HUES6 (cell line): Measurements from ENCODE around the gene RGCC.
A peak's percentile ranks its signal among the peaks of the same experiment; 100 is the strongest.
"Not testable (repeated sequence)": the region's sequence is repeated elsewhere in the genome, so short reads cannot be mapped to it uniquely, and the experiment has no call there.

Experiments
- H3K27ac ChIP-seq: 2 replicates; pipeline ENCODE4 v1.7.0; 2013; ENCODE audit warnings: low read depth, mild to moderate bottlenecking, low read length, inconsistent platforms
- H3K27me3 ChIP-seq: 2 replicates; pipeline ENCODE4 v1.6.1; 2013; ENCODE audit warnings: low read length; ENCODE audit not compliant: control insufficient read depth, insufficient read depth
- H3K36me3 ChIP-seq: 2 replicates; pipeline ENCODE4 v1.6.1; 2013; ENCODE audit warnings: low read length; ENCODE audit not compliant: control insufficient read depth, insufficient read depth
- H3K4me1 ChIP-seq: 2 replicates; pipeline ENCODE4 v1.6.1; 2013; ENCODE audit warnings: low read length; ENCODE audit not compliant: control insufficient read depth, insufficient read depth
- H3K4me3 ChIP-seq: 2 replicates; pipeline ENCODE4 v1.5.1; 2013; ENCODE audit warnings: low read depth, low read length
- H3K9ac ChIP-seq: one replicate; pipeline ENCODE4 v1.6.1; 2013; ENCODE audit warnings: mild to moderate bottlenecking, low read length
- H3K9me3 ChIP-seq: 2 replicates; pipeline ENCODE4 v1.6.1; 2013; ENCODE audit warnings: low read depth, low read length; ENCODE audit not compliant: control insufficient read depth, insufficient read depth

The RGCC gene

DNA sequence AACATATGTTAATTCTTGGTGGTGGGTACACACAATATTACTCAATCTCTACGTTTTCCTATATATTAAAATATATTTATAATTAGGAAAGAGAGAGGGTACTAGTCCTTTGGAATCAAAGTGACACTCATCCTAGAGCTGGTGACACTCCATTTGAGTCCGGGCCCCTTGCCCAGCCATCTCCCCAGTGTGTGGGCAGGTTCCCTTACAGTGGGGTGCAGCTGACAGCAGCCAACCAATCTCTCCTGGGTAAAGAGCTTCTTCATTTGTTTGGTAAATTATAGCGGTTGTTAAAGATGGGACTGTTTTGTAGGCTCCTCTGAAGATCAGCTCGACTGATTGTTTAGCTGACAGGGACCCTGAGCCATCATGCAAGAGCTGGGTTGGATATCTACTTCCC lies 37.2 kb upstream of the RGCC start:
- 0 out of 2 replicates have a peak, but pooled peaks cover 3% of the 10 kb centered on the region for H3K9me3 ChIP-seq
- no peaks in the 10 kb centered on the region for H3K27me3 ChIP-seq
- no peak overlapping the region for H3K9ac ChIP-seq
- H3K36me3 ChIP-seq, result no peaks in the 10 kb centered on the region
- H3K4me3 ChIP-seq, result no peak overlapping the region
- no peaks in the 10 kb centered on the region for H3K4me1 ChIP-seq
- H3K27ac ChIP-seq, result no peak overlapping the region

DNA sequence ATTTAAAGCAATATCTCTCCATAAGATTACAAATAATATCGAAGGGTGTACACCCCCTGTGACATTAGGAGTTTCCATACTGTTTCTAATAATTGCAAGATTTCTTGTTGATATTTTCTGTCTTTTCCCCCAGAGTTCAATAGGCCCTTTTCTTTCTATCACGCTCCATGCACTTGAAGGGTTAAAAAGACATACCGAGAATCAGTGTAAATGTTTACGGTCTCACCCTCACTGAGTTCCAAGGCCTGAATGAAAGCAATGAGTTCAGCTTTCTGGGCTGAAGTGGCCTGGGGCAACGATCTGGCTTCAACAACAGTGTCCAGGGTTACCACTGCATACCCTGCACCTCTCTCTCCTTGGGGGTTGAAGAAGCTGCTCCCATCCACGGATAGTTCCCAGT lies 36.0 kb upstream of the RGCC start:
- H3K9me3 ChIP-seq, H3K9ac ChIP-seq, H3K27me3 ChIP-seq, H3K27ac ChIP-seq, H3K36me3 ChIP-seq, H3K4me1 ChIP-seq, H3K4me3 ChIP-seq: not testable (repeated sequence)

DNA sequence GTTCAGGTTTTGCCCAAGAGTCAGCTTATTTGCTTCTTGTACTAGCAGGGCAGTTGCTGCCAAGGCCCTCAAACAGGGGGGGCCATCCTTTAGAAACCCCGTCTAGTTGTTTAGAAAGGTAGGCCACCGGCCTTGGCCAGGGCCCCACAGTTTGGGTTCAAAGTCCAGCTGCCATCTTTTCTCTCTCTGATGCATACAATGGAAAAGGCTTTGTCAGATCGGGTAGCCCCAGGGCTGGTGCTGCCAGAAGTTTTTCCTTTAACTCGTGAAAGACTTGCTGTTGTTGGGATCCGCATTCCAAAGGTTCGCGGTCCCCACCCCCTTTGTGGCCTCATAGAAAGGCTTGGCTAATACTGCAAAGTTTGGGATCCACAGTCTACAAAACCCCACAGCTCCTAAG lies 35.4 kb upstream of the RGCC start:
- not testable (repeated sequence) for H3K9ac ChIP-seq, H3K27ac ChIP-seq, H3K36me3 ChIP-seq, H3K9me3 ChIP-seq, H3K4me3 ChIP-seq, H3K27me3 ChIP-seq, H3K4me1 ChIP-seq

DNA sequence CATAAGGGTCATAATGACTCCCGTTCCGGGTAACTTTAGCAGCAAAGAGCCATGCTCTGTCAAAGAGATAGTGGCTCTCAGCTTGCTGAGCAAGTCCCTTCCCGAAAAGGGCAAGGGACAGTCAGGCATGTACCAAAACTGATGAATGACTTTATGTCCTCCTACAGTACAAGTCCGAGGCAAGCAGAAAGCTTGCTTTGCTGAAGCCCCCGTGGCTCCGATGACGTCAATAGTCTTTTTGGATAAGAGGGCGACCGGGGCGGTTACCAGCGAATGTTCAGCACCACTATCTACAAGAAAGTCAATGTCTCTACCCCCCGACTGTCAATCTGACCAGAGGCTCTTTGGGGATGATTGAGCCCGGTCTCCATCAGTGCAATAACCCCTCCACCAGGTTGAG lies 34.1 kb upstream of the RGCC start:
- H3K36me3 ChIP-seq, H3K4me3 ChIP-seq, H3K4me1 ChIP-seq, H3K9me3 ChIP-seq, H3K27ac ChIP-seq, H3K9ac ChIP-seq: not testable (repeated sequence)
- peaks cover 13% of the 10 kb centered on the region for H3K27me3 ChIP-seq

DNA sequence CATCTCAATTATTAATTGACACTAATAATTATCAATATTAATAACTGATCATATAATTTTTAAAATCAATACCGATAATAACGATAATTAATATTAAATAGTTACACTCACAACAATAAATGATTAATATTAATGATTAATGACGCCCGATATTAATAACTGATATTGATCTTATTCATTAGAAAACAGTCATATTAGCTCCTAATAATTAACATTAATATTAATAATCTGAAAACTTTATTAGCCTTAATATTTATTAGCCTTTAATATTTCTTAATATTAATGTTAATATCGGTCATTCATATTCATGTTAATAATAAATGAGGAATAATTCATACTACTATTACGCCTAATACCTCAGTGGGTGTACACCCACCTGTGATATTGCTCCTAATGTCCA lies 32.7 kb upstream of the RGCC start:
- not testable (repeated sequence) for H3K36me3 ChIP-seq, H3K9ac ChIP-seq

DNA sequence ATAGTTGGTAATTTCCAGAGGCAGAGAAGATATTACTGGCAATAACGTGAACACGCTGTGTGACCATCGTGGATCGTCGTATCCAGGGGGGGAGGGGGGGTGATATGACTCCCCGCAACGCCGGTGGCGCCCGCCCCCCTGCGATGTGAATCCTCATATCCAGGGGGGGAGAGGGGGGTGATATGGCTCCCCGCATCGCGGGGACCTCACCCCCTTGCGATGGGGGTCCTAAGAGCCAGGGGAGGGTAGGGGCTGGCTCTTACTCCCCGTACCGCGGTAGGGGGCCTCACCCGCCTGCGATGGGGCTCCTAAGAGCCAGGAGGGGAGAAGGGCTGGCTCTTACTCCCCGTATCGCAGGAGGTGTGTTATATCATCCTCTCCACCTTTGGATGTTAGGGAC lies 31.3 kb upstream of the RGCC start:
- Histone ChIP-seq H3K9me3 (no peaks in the 10 kb centered on the region), H3K27me3 (peaks cover 24% of the 10 kb centered on the region), H3K4me3 (no peak overlapping the region), H3K4me1 (no peaks in the 10 kb centered on the region), H3K27ac (no peak overlapping the region), H3K9ac (no peak overlapping the region), H3K36me3 (no peaks in the 10 kb centered on the region)

More for the DNA sequence above, 32.7 kb upstream of the RGCC start:
- peaks cover 24% of the 10 kb centered on the region for H3K27me3 ChIP-seq
- not testable (repeated sequence) for H3K9me3 ChIP-seq, H3K4me3 ChIP-seq, H3K4me1 ChIP-seq, H3K27ac ChIP-seq

DNA sequence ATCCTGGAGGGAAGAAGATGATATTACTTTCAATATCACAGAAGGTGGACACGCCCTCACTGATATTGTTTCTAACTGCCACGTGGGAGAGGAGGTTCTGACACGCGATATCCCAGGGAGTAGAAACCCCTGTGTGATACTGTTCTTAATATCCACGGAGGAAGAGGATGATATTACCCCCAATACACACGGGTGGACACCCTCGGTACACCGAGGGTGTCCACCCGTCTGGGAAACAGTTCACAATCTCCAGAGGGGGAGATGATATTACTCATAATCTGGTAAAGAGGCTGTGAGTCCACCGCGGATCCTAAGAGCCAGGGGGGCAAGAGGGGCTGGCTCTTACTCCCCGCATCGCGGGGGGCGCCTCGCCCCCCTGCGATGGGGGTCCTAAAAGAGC lies 29.7 kb upstream of the RGCC start:
- no peak overlapping the region for H3K27ac ChIP-seq
- no peaks in the 10 kb centered on the region for H3K9me3 ChIP-seq
- no peaks in the 10 kb centered on the region for H3K36me3 ChIP-seq
- no peak overlapping the region for H3K9ac ChIP-seq
- H3K4me3 ChIP-seq, result peak overlapping the region; percentile 60
- peaks cover 24% of the 10 kb centered on the region for H3K27me3 ChIP-seq
- H3K4me1 ChIP-seq, result no peaks in the 10 kb centered on the region

DNA sequence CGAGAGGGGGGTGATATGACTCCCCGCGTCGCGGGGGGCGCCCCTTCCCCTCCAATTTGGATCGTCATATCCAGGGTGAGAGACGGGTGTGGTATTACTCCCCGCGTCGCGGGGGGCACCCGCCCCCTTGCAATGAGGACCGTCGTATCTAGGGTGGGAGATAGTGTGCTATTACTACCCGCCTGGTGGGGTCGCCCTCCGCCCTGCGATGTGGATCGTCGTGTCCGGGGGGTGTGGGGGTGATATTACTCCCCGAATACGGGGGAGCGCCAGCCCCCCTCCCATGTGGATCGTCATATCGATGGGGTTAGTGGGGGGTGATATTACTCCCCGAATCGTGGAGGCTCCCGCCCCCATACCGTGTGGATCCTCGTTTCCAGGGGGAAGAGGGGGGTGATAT lies 29.2 kb upstream of the RGCC start:
- no peak overlapping the region for H3K27ac ChIP-seq
- H3K4me3 ChIP-seq, result peak overlapping the region; percentile 60
- peaks cover 24% of the 10 kb centered on the region for H3K27me3 ChIP-seq
- no peak overlapping the region for H3K9ac ChIP-seq
- no peaks in the 10 kb centered on the region for H3K4me1 ChIP-seq
- H3K36me3 ChIP-seq, result no peaks in the 10 kb centered on the region
- no peaks in the 10 kb centered on the region for H3K9me3 ChIP-seq

DNA sequence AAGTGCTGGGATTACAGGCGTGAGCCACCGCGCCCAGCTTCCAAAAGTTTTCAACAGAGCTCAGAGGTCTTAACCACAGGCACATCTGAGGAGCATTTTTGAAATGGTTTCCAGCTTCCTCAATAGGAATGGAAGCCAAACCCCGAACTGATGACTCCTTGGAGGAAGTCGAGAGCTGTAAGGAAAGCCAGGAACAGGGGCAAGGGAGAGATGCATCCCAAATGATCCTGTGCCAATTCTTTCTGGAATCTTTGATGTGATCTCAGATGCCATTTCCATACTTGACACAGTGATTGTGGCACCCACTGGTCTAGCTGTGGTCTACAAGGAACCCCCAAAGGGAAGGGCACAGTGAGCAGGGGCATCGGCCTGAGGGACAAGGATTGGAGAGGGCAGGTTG lies 23.3 kb upstream of the RGCC start:
- H3K27me3 ChIP-seq, H3K4me1 ChIP-seq, H3K4me3 ChIP-seq, H3K36me3 ChIP-seq, H3K9ac ChIP-seq, H3K9me3 ChIP-seq, H3K27ac ChIP-seq: not testable (repeated sequence)

DNA sequence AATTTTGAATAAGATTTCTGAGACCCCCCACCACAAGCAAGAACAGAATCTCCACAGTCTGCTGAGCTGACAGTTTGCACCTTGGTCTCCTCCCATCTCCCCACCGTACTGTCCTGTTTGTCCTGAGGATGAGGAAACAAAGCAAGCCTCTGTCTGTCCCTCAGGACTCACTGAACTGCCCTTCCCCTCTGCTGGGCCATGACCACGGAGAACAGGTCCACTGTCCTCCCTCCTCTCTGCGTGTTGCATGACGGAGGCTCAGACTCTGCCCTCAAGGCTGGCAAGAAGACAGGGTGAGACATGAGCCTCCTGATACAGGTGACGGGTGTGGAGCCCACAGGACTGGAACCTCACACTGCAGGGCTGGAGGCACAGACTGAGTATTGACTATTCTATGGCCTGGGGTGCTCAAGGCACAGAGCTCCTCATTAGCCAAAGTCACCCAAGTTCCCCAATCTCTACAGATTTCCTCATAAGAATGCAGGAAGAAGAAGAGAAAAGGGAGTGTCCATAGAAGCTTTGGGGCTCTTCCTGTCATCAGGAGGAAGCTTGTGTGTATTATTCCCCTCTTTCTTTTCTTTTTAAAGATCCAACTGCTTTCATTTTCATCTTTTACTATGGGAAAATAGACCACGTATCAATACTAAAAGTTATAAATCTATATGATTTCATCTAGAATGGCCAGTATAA lies 22.4 kb upstream of the RGCC start:
- Histone ChIP-seq H3K9ac (no peak overlapping the region), H3K4me1 (no peaks in the 10 kb centered on the region), H3K36me3 (no peaks in the 10 kb centered on the region), H3K4me3 (no peak overlapping the region), H3K27ac (no peak overlapping the region), H3K27me3 (no peaks in the 10 kb centered on the region), H3K9me3 (no peaks in the 10 kb centered on the region)

DNA sequence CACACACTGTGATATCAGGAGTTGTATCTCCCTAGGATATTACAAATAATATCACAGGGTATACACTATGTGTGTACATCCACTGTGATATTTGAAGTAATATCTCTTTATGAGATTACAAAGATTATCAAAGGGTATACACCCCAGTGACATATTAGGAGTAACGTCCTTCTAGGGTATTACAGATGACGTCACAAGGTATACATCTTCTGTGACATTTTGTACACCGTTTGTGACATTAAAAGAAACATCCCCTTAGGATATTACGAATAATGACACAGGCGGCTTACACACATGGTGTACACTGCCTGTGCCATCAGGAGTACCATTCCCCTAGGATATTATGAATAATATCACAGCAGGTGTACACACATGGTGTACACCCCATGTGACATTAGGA lies 13.4 kb upstream of the RGCC start:
- H3K27me3 ChIP-seq, result no peaks in the 10 kb centered on the region; the same call in 1 of the 2 replicates
- no peaks in the 10 kb centered on the region for H3K9me3 ChIP-seq
- no peak overlapping the region for H3K4me3 ChIP-seq
- no peak overlapping the region for H3K9ac ChIP-seq
- H3K4me1 ChIP-seq, result no peaks in the 10 kb centered on the region
- H3K27ac ChIP-seq, result no peak overlapping the region
- no peaks in the 10 kb centered on the region for H3K36me3 ChIP-seq

DNA sequence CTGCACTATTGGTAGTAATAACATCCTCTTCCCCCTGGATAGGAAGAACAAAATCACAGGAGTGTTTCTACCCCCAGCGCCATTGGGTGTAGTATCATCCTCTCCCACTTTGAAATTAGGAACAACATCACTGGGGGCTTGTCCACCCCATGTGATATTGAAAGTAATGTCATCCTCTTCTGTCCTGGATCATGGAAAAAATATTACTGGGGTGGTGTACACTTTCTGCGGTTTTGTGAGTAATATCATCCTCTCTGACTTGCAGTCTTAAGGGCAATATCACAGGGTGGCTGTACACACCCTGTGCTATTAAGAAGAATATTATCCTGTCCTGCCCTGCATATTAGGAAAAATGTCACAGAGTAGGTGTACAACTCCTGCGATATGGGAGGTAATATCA lies 4.9 kb upstream of the RGCC start:
- H3K36me3 ChIP-seq, result no peaks in the 10 kb centered on the region
- H3K27me3 ChIP-seq, result peaks cover 57% of the 10 kb centered on the region
- H3K4me1 ChIP-seq, result no peaks in the 10 kb centered on the region
- no peak overlapping the region for H3K27ac ChIP-seq
- H3K4me3 ChIP-seq, result no peak overlapping the region
- H3K9ac ChIP-seq, result no peak overlapping the region
- H3K9me3 ChIP-seq, result no peaks in the 10 kb centered on the region
